Measurements from ENCODE around the gene GATC.
A peak's percentile ranks its signal among the peaks of the same experiment; 100 is the strongest.

GATC gene

GRCh38 chr12:120408771-120409170 lies 37.5 kb upstream of the GATC start:
- Histone ChIP-seq H3K27me3 (no peaks in the 10 kb centered on the region), H3K9me3 (replicated peaks in 1 of 11) (peaks cover 0 to 7% (median 0%) of the 10 kb centered on the region in 11 experiments; a peak in 1 of 22 replicates), H3K36me3 (no peaks in the 10 kb centered on the region), H4K20me1 (no peaks in the 10 kb centered on the region), H3K4me3 (no peak overlapping the region), H3K4me1 (peaks cover 0 to 7% (median 0%) of the 10 kb centered on the region in 10 experiments; a peak in 3 of 20 replicates), H3K4me2 (no peak overlapping the region), H3K27ac (no peak overlapping the region), H3K9ac (no peak overlapping the region)
- no peak for TF ChIP-seq Cebpa-rat (IDR thresholded peaks at IDR 0.05)

- H3K9ac ChIP-seq = no peak overlapping the region
- no peak overlapping the region for H3K4me3 ChIP-seq
- TF ChIP-seq Cebpa-rat (IDR thresholded peaks at IDR 0.05) = no peak
- no peaks in the 10 kb centered on the region for H4K20me1 ChIP-seq
- no peaks in the 10 kb centered on the region for H3K27me3 ChIP-seq
- H3K4me2 ChIP-seq = no peak overlapping the region; a peak in 1 of 22 replicates
- H3K4me1 ChIP-seq = peaks cover 0 to 9% (median 0%) of the 10 kb centered on the region in 10 experiments; a peak in 3 of 20 replicates
- H3K27ac ChIP-seq = no peak overlapping the region
- H3K9me3 ChIP-seq (replicated peaks in 1 of 11) = no peaks in the 10 kb centered on the region
- no peaks in the 10 kb centered on the region for H3K36me3 ChIP-seq
Observed at GRCh38 chr12:120412421-120412820, 33.8 kb upstream of the GATC start.

GRCh38 chr12:120413901-120414695 lies 32.1 kb upstream of the GATC start:
- Histone ChIP-seq H4K20me1 (no peaks in the 10 kb centered on the region), H3K27ac (no peak overlapping the region), H3K36me3 (no peaks in the 10 kb centered on the region), H3K4me2 (no peak overlapping the region), H3K4me3 (no peak overlapping the region), H3K27me3 (no peaks in the 10 kb centered on the region), H3K9me3 (replicated peaks in 1 of 11) (no peaks in the 10 kb centered on the region), H3K4me1 (peaks cover 0 to 9% (median 0%) of the 10 kb centered on the region in 10 experiments; a peak in 3 of 20 replicates), H3K9ac (0 out of 22 replicates have a peak overlapping the region, but pooled peaks of 1 of the 11 experiments have one; percentile 31)
- no peak for TF ChIP-seq Cebpa-rat (IDR thresholded peaks at IDR 0.05)

- TF ChIP-seq Cebpa-rat (IDR thresholded peaks at IDR 0.05) = no peak
- H3K27me3 ChIP-seq = no peaks in the 10 kb centered on the region
- no peak overlapping the region for H3K9ac ChIP-seq
- no peaks in the 10 kb centered on the region for H4K20me1 ChIP-seq
- H3K36me3 ChIP-seq = no peaks in the 10 kb centered on the region
- H3K4me1 ChIP-seq = peaks cover 0 to 9% (median 0%) of the 10 kb centered on the region in 10 experiments; a peak in 3 of 20 replicates
- H3K4me2 ChIP-seq = no peak overlapping the region
- no peaks in the 10 kb centered on the region for H3K9me3 ChIP-seq (replicated peaks in 1 of 11)
- H3K4me3 ChIP-seq = no peak overlapping the region
- no peak overlapping the region for H3K27ac ChIP-seq
Observed at GRCh38 chr12:120416490-120417216, 29.6 kb upstream of the GATC start.

- TF ChIP-seq Cebpa-rat (IDR thresholded peaks at IDR 0.05) = no peak
- Histone ChIP-seq H3K4me1 (peaks cover 0 to 6% (median 0%) of the 10 kb centered on the region in 10 experiments; a peak in 1 of 20 replicates), H3K36me3 (no peaks in the 10 kb centered on the region), H3K4me3 (no peak overlapping the region), H4K20me1 (no peaks in the 10 kb centered on the region), H3K27me3 (no peaks in the 10 kb centered on the region), H3K4me2 (no peak overlapping the region), H3K27ac (no peak overlapping the region), H3K9ac (no peak overlapping the region), H3K9me3 (replicated peaks in 1 of 11) (no peaks in the 10 kb centered on the region)
Observed at GRCh38 chr12:120417917-120418580, 28.2 kb upstream of the GATC start.

- H3K4me1 ChIP-seq = peaks cover 0 to 6% (median 0%) of the 10 kb centered on the region in 10 experiments; a peak in 2 of 20 replicates
- H3K9ac ChIP-seq = no peak overlapping the region
- no peak overlapping the region for H3K4me2 ChIP-seq
- no peak for TF ChIP-seq Cebpa-rat (IDR thresholded peaks at IDR 0.05)
- no peak overlapping the region for H3K27ac ChIP-seq
- no peak overlapping the region for H3K4me3 ChIP-seq
- H3K9me3 ChIP-seq (replicated peaks in 1 of 11) = no peaks in the 10 kb centered on the region
- H3K27me3 ChIP-seq = no peaks in the 10 kb centered on the region
- H4K20me1 ChIP-seq = no peaks in the 10 kb centered on the region
- H3K36me3 ChIP-seq = no peaks in the 10 kb centered on the region
Observed at GRCh38 chr12:120421701-120422100, 24.5 kb upstream of the GATC start.

GRCh38 chr12:120422892-120423456 lies 23.3 kb upstream of the GATC start:
- H3K9ac ChIP-seq = no peak overlapping the region
- H3K27me3 ChIP-seq = no peaks in the 10 kb centered on the region
- H3K27ac ChIP-seq = no peak overlapping the region
- no peaks in the 10 kb centered on the region for H4K20me1 ChIP-seq
- no peak for TF ChIP-seq Cebpa-rat (IDR thresholded peaks at IDR 0.05)
- no peaks in the 10 kb centered on the region for H3K9me3 ChIP-seq (replicated peaks in 1 of 11)
- no peak overlapping the region for H3K4me3 ChIP-seq
- H3K4me2 ChIP-seq = no peak overlapping the region
- H3K36me3 ChIP-seq = no peaks in the 10 kb centered on the region
- peaks cover 0 to 6% (median 0%) of the 10 kb centered on the region in 10 experiments; a peak in 2 of 20 replicates for H3K4me1 ChIP-seq

- H3K27ac ChIP-seq = no peak overlapping the region
- no peaks in the 10 kb centered on the region for H4K20me1 ChIP-seq
- H3K36me3 ChIP-seq = no peaks in the 10 kb centered on the region
- peaks cover 0 to 6% (median 0%) of the 10 kb centered on the region in 10 experiments; a peak in 2 of 20 replicates for H3K4me1 ChIP-seq
- no peak overlapping the region for H3K9ac ChIP-seq
- no peaks in the 10 kb centered on the region for H3K27me3 ChIP-seq
- no peak overlapping the region for H3K4me2 ChIP-seq
- no peak for TF ChIP-seq Cebpa-rat (IDR thresholded peaks at IDR 0.05)
- no peaks in the 10 kb centered on the region for H3K9me3 ChIP-seq (replicated peaks in 1 of 11)
- no peak overlapping the region for H3K4me3 ChIP-seq
Observed at GRCh38 chr12:120425797-120426196, 20.4 kb upstream of the GATC start.

Measured in BLaER1 treated with 17β-estradiol and CSF1 and Interleukin-3, amounts not matched to agents 10 nM and 100 nM (cell line).